Esophagus muscularis mucosa (tissue), 4 donors: ENCODE results near the gene PDIA5. TPM values are rescaled to one million over a fixed set of nuclear protein-coding genes. Genes with fewer than 3 reads are reported as not detected.

Experiments used
- DNase-seq: peaks from one replicate; pipeline ENCODE4 v3.0.0-alpha.2; 2017; ENCODE audit errors: extremely low spot score
- H3K27ac ChIP-seq, 4 donors: fragments of 200-600 bp; sonication (generic); replicated peaks in 1 of 4; 1 replicate in 3 of 4; 2 replicates in 1 of 4; pipeline ENCODE4 v1.5.1; 2016 to 2019; ENCODE audit warnings: mild to moderate bottlenecking in 1 of 4
- H3K27me3 ChIP-seq, 4 donors: fragments of 200-600 bp; sonication (generic); one replicate each; pipeline versions ENCODE4 v1.5.1 to v1.6.0; 2016 to 2019
- H3K36me3 ChIP-seq, 4 donors: fragments of 200-600 bp; sonication (generic); one replicate each; pipeline ENCODE4 v1.5.1; 2016 to 2019
- H3K4me1 ChIP-seq, 4 donors: fragments of 200-600 bp; sonication (generic); one replicate each; pipeline ENCODE4 v1.5.1; 2016 to 2019
- H3K4me3 ChIP-seq, 4 donors: fragments of 200-600 bp; sonication (generic); 1 replicate in 2 of 4; 2 replicates in 2 of 4; pipeline ENCODE4 v1.5.1; 2016 to 2019; ENCODE audit warnings: mild to moderate bottlenecking in 4 of 4, moderate library complexity in 1 of 4
- H3K9me3 ChIP-seq, 4 donors: fragments of 200-600 bp; sonication (generic); 1 replicate in 3 of 4; 2 replicates in 1 of 4; pipeline ENCODE4 v1.5.1; 2016 to 2019
- EP300 ChIP-seq: sonication (generic); formaldehyde crosslinking; IDR thresholded peaks from one replicate; pipeline ENCODE4 v1.6.1; 2017; ENCODE audit warnings: antibody characterized with exemption
- POLR2A ChIP-seq: fragments of 450-650 bp; IDR thresholded peaks from one replicate; pipeline ENCODE4 v1.6.1; 2017; ENCODE audit warnings: antibody characterized with exemption, moderate library complexity, mild to moderate bottlenecking, low read depth
- POLR2AphosphoS5 ChIP-seq, 2 donors: sonication (generic); formaldehyde crosslinking; IDR thresholded peaks; one replicate each; pipeline ENCODE4 v1.6.1; 2017; ENCODE audit warnings: antibody characterized with exemption in 2 of 2
- WGBS: methylation state at CpG from one replicate; pipeline ENCODE4 v1.1.5; 2018; 5-methylcytosine and 5-hydroxymethylcytosine counted together
- intact Hi-C: fragments of 100-400 bp; cut with DNase I; formaldehyde crosslinking; loops from one replicate; pipeline ENCODE4 v1.15.1; 2023
- total RNA-seq, 4 donors: library from RNA; depleted of rRNA; stranded (reverse); fragments of >200 nt; gene quantifications; one replicate each; pipeline versions ENCODE4 v1.1.0 to v1.2.1, GENCODE V29; 2016
- TF ChIP-seq, protein P1 (sequence below), 3 experiments: fragments of 200-600 bp in 2 of 3; fragments of 450-650 bp in 1 of 3; sonication (generic) in 2 of 3; IDR thresholded peaks; one replicate each; pipeline ENCODE4 v1.5.1; 2017 to 2019; ENCODE audit warnings: antibody characterized with exemption in 3 of 3, mild to moderate bottlenecking in 2 of 3, moderate library complexity in 1 of 3

Gene PDIA5
- total RNA-seq, 4 donors from 2014 or later: 12.5 to 16.4 (median 15.1) TPM

DNA sequence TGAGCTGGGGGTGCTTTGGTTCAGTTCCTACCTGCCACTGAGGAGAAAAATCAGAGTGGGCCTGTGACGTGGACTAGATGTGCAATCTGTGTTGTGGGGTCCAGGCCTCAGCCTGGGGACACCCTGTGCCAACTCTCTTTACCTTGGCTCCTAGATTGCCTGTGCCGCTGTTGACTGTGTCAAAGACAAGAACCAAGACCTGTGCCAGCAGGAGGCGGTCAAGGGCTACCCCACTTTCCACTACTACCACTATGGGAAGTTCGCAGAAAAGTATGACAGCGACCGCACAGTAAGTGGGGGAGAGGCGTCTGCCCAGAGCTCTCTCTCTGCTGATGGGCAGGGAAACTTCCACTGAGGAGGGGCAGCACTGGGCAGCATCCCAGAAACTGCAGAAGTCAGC, 94.3 kb downstream of the PDIA5 start:
- Histone ChIP-seq H3K4me1 (no peaks in the 10 kb centered on the region), H3K36me3 (peaks cover 23 to 84% (median 56%) of the 10 kb centered on the region in 4 donors), H3K27ac (no peak overlapping the region), H3K9me3 (no peaks in the 10 kb centered on the region), H3K4me3 (no peak overlapping the region), H3K27me3 (no peaks in the 10 kb centered on the region)
- WGBS: 96% methylated on average over 3 of the region's 7 CpGs
- peak; percentile 60 for DNase-seq
- TF ChIP-seq POLR2A: no peak
- TF ChIP-seq EP300: no peak
- no peak for TF ChIP-seq POLR2AphosphoS5 (IDR thresholded peaks at IDR 0.05)
- TF ChIP-seq, protein P1, sequence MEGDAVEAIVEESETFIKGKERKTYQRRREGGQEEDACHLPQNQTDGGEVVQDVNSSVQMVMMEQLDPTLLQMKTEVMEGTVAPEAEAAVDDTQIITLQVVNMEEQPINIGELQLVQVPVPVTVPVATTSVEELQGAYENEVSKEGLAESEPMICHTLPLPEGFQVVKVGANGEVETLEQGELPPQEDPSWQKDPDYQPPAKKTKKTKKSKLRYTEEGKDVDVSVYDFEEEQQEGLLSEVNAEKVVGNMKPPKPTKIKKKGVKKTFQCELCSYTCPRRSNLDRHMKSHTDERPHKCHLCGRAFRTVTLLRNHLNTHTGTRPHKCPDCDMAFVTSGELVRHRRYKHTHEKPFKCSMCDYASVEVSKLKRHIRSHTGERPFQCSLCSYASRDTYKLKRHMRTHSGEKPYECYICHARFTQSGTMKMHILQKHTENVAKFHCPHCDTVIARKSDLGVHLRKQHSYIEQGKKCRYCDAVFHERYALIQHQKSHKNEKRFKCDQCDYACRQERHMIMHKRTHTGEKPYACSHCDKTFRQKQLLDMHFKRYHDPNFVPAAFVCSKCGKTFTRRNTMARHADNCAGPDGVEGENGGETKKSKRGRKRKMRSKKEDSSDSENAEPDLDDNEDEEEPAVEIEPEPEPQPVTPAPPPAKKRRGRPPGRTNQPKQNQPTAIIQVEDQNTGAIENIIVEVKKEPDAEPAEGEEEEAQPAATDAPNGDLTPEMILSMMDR (IDR thresholded peaks at IDR 0.05): no peak
- intact Hi-C loops: no loop called here

DNA sequence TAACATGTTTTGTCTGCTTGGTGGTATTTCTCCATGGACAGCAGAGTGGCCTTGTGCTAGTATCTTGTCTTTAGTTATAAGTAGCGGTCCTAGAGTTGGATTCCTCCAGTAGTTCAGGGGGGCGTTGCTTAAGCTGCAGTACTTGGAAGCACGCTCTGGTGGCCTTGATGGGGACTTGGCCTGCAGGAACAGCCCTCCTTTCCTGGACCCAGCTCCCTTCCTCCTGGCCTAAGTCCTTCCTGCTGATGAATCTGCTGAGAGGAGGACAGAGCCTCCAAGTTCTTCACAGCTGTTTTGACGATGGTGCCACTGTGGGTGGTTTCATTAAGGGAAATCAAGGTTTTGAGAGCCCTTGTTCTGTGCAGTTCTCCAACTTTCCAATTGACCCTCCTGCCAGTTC, 96.3 kb downstream of the PDIA5 start:
- peaks cover 0 to 5% (median 0%) of the 10 kb centered on the region in 4 donors for H3K9me3 ChIP-seq
- H3K36me3 ChIP-seq: peaks cover 23 to 80% (median 45%) of the 10 kb centered on the region in 4 donors
- intact Hi-C loops: no loop called here
- TF ChIP-seq, protein P1 (IDR thresholded peaks at IDR 0.05): no peak
- TF ChIP-seq POLR2A: no peak
- TF ChIP-seq POLR2AphosphoS5 (IDR thresholded peaks at IDR 0.05): no peak
- TF ChIP-seq EP300: no peak
- H3K27ac ChIP-seq: no peak overlapping the region
- H3K27me3 ChIP-seq: no peaks in the 10 kb centered on the region
- 88% methylated on average over 4 of the region's 4 CpGs for WGBS
- no peaks in the 10 kb centered on the region for H3K4me1 ChIP-seq
- DNase-seq: peak; percentile 80
- H3K4me3 ChIP-seq: no peak overlapping the region

DNA sequence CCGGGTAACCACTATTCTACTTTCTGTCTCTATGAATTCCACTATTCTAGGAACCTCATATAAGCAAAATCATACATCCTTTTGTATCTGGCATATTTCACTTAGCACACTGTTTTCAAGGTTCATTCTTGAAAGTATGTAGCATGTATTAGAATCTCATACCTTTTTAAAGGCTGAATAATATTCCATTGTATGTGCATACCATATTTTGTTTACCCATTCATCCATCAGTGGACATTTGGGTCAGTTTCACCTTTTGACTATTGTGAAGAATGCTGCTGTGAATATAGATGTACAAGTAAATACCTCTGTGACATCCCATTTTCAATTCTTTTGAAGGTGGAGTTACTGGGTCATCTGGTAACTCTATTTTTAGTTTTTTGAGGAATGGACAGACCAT, 98.3 kb downstream of the PDIA5 start:
- WGBS: 97% methylated on average over 1 of the region's 1 CpG
- TF ChIP-seq, protein P1 (IDR thresholded peaks at IDR 0.05): no peak
- TF ChIP-seq EP300 (no peak), POLR2AphosphoS5 (IDR thresholded peaks at IDR 0.05) (no peak), POLR2A (no peak)
- Histone ChIP-seq H3K4me1 (peaks cover 0 to 7% (median 6%) of the 10 kb centered on the region in 4 donors), H3K9me3 (peaks cover 0 to 5% (median 0%) of the 10 kb centered on the region in 4 donors), H3K27me3 (no peaks in the 10 kb centered on the region), H3K36me3 (peaks cover 13 to 66% (median 38%) of the 10 kb centered on the region in 4 donors), H3K27ac (no peak overlapping the region), H3K4me3 (no peak overlapping the region)
- intact Hi-C loops: no loop called here
- DNase-seq: no peak

DNA sequence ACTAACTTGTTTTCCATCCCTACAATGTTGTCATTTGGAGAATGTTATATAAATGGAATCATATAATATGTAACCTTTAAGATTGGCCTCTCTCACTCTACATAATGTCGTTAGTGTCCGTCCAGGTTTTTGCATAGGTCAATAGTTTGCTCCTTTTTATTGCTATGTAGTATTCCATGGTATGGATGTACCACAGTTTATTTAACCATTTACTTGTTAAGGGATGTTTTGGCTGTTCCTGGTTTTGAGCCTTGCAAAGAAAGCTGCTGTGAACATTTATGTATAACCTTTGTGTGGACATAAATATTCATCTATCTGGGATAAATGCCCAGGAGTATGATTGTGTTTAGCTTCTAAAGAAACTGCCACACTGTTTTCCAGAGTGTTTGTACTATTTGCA, 100.9 kb downstream of the PDIA5 start:
- Histone ChIP-seq H3K4me3 (no peak overlapping the region), H3K27ac (no peak overlapping the region), H3K27me3 (no peaks in the 10 kb centered on the region), H3K36me3 (peaks cover 0 to 41% (median 17%) of the 10 kb centered on the region in 4 donors), H3K4me1 (peaks cover 0 to 7% (median 6%) of the 10 kb centered on the region in 4 donors), H3K9me3 (peaks cover 0 to 5% (median 0%) of the 10 kb centered on the region in 4 donors)
- no peak for TF ChIP-seq EP300
- TF ChIP-seq POLR2A: no peak
- TF ChIP-seq POLR2AphosphoS5 (IDR thresholded peaks at IDR 0.05): no peak
- WGBS: 98% methylated on average over 2 of the region's 2 CpGs
- peak; percentile 21 for DNase-seq
- intact Hi-C loops: no loop called here

DNA sequence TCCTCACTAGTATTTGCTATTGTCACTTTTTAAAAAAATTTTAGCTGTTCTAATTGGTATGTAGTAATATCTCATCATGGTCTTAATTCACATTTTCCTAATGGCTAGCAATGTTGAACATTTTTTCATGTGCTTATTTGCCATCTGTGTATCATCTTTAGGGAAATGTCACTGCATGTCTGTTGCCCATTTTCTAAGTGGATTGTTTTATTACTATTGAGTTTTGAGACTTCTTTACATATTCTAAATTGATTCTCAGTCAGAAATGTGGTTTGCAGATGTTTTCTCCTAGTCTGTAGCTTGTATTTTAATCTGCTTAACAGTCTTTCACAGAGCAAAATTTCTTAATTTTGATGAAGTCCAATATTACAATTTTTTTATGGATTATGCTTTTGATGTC, 101.3 kb downstream of the PDIA5 start:
- Histone ChIP-seq H3K27ac (no peak overlapping the region), H3K4me1 (peaks cover 0 to 7% (median 6%) of the 10 kb centered on the region in 4 donors), H3K36me3 (peaks cover 0 to 36% (median 16%) of the 10 kb centered on the region in 4 donors), H3K27me3 (no peaks in the 10 kb centered on the region), H3K4me3 (no peak overlapping the region), H3K9me3 (peaks cover 0 to 5% (median 0%) of the 10 kb centered on the region in 4 donors)
- DNase-seq: no peak
- intact Hi-C loops: no loop called here
- TF ChIP-seq POLR2AphosphoS5 (IDR thresholded peaks at IDR 0.05) (no peak), POLR2A (no peak), EP300 (no peak)
- TF ChIP-seq, protein P1 (IDR thresholded peaks at IDR 0.05): no peak
